Natural killer cell (primary cell): ENCODE measurements around the gene RHPN2. TPM values are rescaled to one million over a fixed set of nuclear protein-coding genes. Genes with fewer than 3 reads are reported as not detected.
A peak's percentile ranks its signal among the peaks of the same experiment; 100 is the strongest.

Source experiments
- ATAC-seq, 3 donors: fragments of 150-1000 bp in 2 of 3; fragments of 200-7000 bp in 1 of 3; cut with Tn5 transposase; 1 replicate in 1 of 3; 2 replicates in 2 of 3; pipeline ENCODE4 v1.10.0; 2021; ENCODE audit warnings: mild to moderate bottlenecking in 2 of 3, moderate library complexity in 2 of 3
- DNase-seq, 2 donors: peaks; one replicate each; pipeline versions ENCODE4 v3.0.0 to v3.0.0-alpha.2; 2013 to 2021; ENCODE audit warnings: mixed read lengths in 1 of 2
- H3K27ac ChIP-seq: one replicate; pipeline ENCODE4 v1.5.1; 2013; ENCODE audit warnings: mild to moderate bottlenecking, low read length
- H3K27me3 ChIP-seq: one replicate; pipeline ENCODE4 v1.6.1; 2013; ENCODE audit warnings: low read length; ENCODE audit not compliant: control insufficient read depth, insufficient read depth
- H3K36me3 ChIP-seq: one replicate; pipeline ENCODE4 v1.6.1; 2013; ENCODE audit warnings: low read length; ENCODE audit not compliant: control insufficient read depth, insufficient read depth
- H3K4me1 ChIP-seq: one replicate; pipeline ENCODE4 v1.6.1; 2013; ENCODE audit warnings: low read length; ENCODE audit not compliant: control insufficient read depth, insufficient read depth
- H3K4me3 ChIP-seq: one replicate; pipeline ENCODE4 v1.5.1; 2013; ENCODE audit warnings: low read length
- H3K9me3 ChIP-seq: one replicate; pipeline ENCODE4 v1.6.1; 2013; ENCODE audit warnings: low read length; ENCODE audit not compliant: control insufficient read depth, insufficient read depth
- H3K27ac Mint-ChIP-seq, 2 donors: one replicate each; pipeline ENCODE4 v1.8.0; 2022; ENCODE audit warnings: mild to moderate bottlenecking in 2 of 2, mixed read lengths in 2 of 2, moderate library complexity in 1 of 2
- H3K27me3 Mint-ChIP-seq, 2 donors: one replicate each; pipeline ENCODE4 v1.8.0; 2022; ENCODE audit warnings: low read depth in 2 of 2, mixed read lengths in 2 of 2
- H3K36me3 Mint-ChIP-seq: one replicate; pipeline ENCODE4 v1.8.0; 2022; ENCODE audit warnings: mixed read lengths
- H3K4me1 Mint-ChIP-seq, 2 donors: one replicate each; pipeline ENCODE4 v1.8.0; 2022; ENCODE audit warnings: mixed read lengths in 2 of 2
- H3K4me3 Mint-ChIP-seq: one replicate; pipeline ENCODE4 v1.8.0; 2022; ENCODE audit warnings: mild to moderate bottlenecking, moderate library complexity, mixed read lengths
- H3K9me3 Mint-ChIP-seq, 2 donors: one replicate each; pipeline ENCODE4 v1.8.0; 2022; ENCODE audit warnings: mixed read lengths in 2 of 2
- WGBS: methylation state at CpG from one replicate; pipeline ENCODE4 v1.1.7; 2013; ENCODE audit warnings: missing lambda C conversion rate; ENCODE audit not compliant: insufficient coverage; 5-methylcytosine and 5-hydroxymethylcytosine counted together
- intact Hi-C: fragments of 100-400 bp; cut with micrococcal nuclease; formaldehyde crosslinking; loops from one replicate; pipeline ENCODE4 v1.14.2; 2022
- total RNA-seq, 4 donors: library from RNA; stranded (reverse); fragments of 120-200 nt in 1 of 4; gene quantifications; one replicate each; pipeline versions ENCODE4 v1.2.3 to v1.2.4, GENCODE V29; 2013 to 2022
- TF ChIP-seq, protein P1 (sequence below): fragments of 200-600 bp; IDR thresholded peaks from one replicate; pipeline ENCODE4 v1.8.0; 2022; ENCODE audit warnings: antibody characterized with exemption

The RHPN2 gene
- total RNA-seq, 3 donors from 2014 or later (not counting 1 experiment from before 2014, with no cell fraction given): 0.35 TPM; not detected in 2

DNA sequence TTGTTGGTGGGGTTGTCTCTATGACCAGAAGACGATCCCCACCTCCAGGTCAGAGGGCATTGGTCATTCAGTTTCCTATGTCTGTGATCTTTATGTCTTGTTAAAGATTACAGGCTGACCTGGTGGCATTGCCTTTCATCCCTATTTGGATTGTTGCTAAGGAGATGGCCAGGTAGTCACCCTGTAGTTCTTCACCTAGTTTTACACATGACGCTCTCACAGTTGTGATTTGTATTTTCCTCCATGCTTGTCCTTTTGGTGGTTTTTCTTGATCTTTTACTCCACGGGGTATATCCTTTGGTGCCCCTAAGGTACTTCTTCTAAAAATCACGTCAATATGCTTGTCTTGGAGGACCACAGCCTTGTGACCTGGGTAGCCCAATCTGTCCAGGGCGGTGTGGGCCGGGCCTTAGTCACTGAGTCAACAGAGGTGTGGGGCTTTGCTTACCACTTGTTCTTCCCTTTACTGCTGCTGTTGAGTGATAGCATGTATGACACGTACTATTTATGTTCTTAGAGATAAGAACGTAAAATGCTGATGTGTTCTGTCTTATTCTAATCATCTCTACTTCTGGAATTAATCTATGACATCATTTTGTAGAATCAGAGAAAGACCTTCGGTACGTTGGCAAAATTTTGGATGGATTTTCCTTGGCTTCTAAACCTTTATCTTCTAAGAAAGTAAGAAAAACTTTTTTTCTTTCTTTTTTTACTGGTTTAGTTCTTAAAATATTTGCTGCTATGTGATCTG lies 36.4 kb upstream of the RHPN2 start:
- Mint-ChIP-seq H3K36me3 (peaks cover 29% of the 10 kb centered on the region), H3K9me3 (no peaks in the 10 kb centered on the region)

DNA sequence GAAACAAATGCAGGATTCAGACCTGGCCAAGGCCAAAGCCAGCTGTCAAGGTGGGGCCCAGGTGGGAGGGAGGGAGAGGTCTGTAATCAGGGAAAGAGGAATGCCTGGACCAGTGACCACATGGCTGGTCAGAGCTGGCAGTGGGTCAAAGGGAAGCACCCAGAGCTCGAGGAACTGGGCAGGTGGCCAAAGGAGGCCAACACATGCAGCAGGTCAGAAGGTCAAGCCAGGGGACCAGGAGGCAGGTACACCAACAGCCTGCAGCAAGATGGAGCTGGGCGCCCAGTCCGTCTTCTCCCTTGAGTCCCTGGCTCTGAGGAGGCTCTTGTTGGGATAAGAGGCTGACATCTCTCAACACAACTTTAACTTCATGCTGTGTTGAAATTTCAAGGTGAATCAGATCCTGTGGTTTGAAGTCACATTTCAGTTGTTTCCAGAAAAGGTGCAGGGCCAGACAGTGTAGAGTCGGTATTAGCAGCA lies 33.4 kb upstream of the RHPN2 start:
- Histone ChIP-seq H3K4me3 (no peak overlapping the region), H3K36me3 (peaks cover 56% of the 10 kb centered on the region), H3K27me3 (no peaks in the 10 kb centered on the region), H3K4me1 (no peaks in the 10 kb centered on the region), H3K27ac (no peak overlapping the region), H3K9me3 (no peaks in the 10 kb centered on the region)
- intact Hi-C loops: no loop called here
- WGBS: 93% methylated on average over 4 of the region's 4 CpGs
- Mint-ChIP-seq H3K27me3 (no peaks in the 10 kb centered on the region), H3K27ac (peak overlapping the region in 1 of 2 donors; percentile 23), H3K36me3 (peaks cover 39% of the 10 kb centered on the region), H3K9me3 (no peaks in the 10 kb centered on the region), H3K4me1 (peaks cover 0 to 7% of the 10 kb centered on the region in 2 donors), H3K4me3 (no peak overlapping the region)
- TF ChIP-seq, protein P1, sequence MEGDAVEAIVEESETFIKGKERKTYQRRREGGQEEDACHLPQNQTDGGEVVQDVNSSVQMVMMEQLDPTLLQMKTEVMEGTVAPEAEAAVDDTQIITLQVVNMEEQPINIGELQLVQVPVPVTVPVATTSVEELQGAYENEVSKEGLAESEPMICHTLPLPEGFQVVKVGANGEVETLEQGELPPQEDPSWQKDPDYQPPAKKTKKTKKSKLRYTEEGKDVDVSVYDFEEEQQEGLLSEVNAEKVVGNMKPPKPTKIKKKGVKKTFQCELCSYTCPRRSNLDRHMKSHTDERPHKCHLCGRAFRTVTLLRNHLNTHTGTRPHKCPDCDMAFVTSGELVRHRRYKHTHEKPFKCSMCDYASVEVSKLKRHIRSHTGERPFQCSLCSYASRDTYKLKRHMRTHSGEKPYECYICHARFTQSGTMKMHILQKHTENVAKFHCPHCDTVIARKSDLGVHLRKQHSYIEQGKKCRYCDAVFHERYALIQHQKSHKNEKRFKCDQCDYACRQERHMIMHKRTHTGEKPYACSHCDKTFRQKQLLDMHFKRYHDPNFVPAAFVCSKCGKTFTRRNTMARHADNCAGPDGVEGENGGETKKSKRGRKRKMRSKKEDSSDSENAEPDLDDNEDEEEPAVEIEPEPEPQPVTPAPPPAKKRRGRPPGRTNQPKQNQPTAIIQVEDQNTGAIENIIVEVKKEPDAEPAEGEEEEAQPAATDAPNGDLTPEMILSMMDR: no peak
- no peak for ATAC-seq
- no peak for DNase-seq

More for the DNA sequence above, 36.4 kb upstream of the RHPN2 start:
- Histone ChIP-seq H3K9me3 (no peaks in the 10 kb centered on the region), H3K4me3 (no peak overlapping the region), H3K27me3 (no peaks in the 10 kb centered on the region), H3K36me3 (peaks cover 40% of the 10 kb centered on the region), H3K27ac (no peak overlapping the region), H3K4me1 (no peaks in the 10 kb centered on the region)
- TF ChIP-seq, protein P1: no peak
- intact Hi-C loops: no loop called here
- Mint-ChIP-seq H3K4me1 (peaks cover 0 to 7% of the 10 kb centered on the region in 2 donors), H3K27ac (no peak overlapping the region), H3K27me3 (no peaks in the 10 kb centered on the region), H3K4me3 (no peak overlapping the region)
- DNase-seq: no peak
- 98% methylated on average over 8 of the region's 10 CpGs for WGBS
- ATAC-seq: no peak

DNA sequence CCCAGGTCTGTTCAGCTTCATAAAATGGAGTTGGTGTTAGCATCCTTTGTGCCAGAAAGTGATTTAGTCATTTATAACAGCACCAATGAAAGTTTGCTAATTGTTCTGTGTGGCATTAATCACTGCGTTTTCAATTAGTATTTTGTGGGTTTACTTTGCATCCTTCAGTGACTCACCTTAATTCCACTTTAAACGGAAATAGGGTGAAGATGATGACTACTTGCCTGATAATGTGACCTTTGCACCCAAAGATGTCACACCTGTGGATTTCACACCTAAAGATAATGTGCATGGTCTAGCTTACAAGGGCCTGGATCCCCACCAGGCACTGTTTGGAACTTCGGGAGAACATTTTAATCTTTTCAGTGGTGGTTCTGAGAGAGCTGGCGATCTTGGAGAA lies 31.3 kb upstream of the RHPN2 start:
- intact Hi-C loops: no loop called here
- H3K4me1 Mint-ChIP-seq: peaks cover 0 to 7% of the 10 kb centered on the region in 2 donors
- WGBS: 96% methylated on average over 3 of the region's 4 CpGs
- Histone ChIP-seq H3K27ac (no peak overlapping the region), H3K27me3 (no peaks in the 10 kb centered on the region), H3K4me1 (no peaks in the 10 kb centered on the region), H3K36me3 (peaks cover 56% of the 10 kb centered on the region), H3K9me3 (no peaks in the 10 kb centered on the region), H3K4me3 (no peak overlapping the region)
- ATAC-seq: no peak
- H3K27me3 Mint-ChIP-seq: no peaks in the 10 kb centered on the region
- H3K4me3 Mint-ChIP-seq: no peak overlapping the region
- no peak for DNase-seq
- peaks cover 32% of the 10 kb centered on the region for H3K36me3 Mint-ChIP-seq
- TF ChIP-seq, protein P1: no peak
- no peaks in the 10 kb centered on the region for H3K9me3 Mint-ChIP-seq
- H3K27ac Mint-ChIP-seq: no peak overlapping the region
